Loucy (cell line): ENCODE data around the gene LRRC10B.

ENCODE experiments used
- H2AFZ ChIP-seq: fragments of 200-600 bp; sonication (generic); 2 replicates; pipeline ENCODE4 v1.6.0; 2016; ENCODE audit warnings: antibody characterized with exemption, mild to moderate bottlenecking, low read length, moderate library complexity
- H3F3A ChIP-seq: fragments of 200-600 bp; 2 replicates; pipeline ENCODE4 v1.6.0; 2016; ENCODE audit warnings: antibody characterized with exemption, low read depth, mild to moderate bottlenecking
- H3K27me3 ChIP-seq: fragments of 200-600 bp; sonication (generic); 2 replicates; pipeline ENCODE4 v1.6.1; 2014; ENCODE audit warnings: low read length, mild to moderate bottlenecking; ENCODE audit not compliant: insufficient read depth, poor library complexity, severe bottlenecking
- H3K36me3 ChIP-seq: fragments of 200-600 bp; sonication (generic); 2 replicates; pipeline ENCODE4 v1.6.1; 2016; ENCODE audit warnings: low read length; ENCODE audit not compliant: insufficient read depth
- H3K4me1 ChIP-seq: fragments of 200-600 bp; sonication (generic); 2 replicates; pipeline ENCODE4 v1.5.1; 2014; ENCODE audit warnings: low read length, mild to moderate bottlenecking; ENCODE audit not compliant: insufficient read depth, poor library complexity, severe bottlenecking
- H3K4me2 ChIP-seq: fragments of 200-600 bp; sonication (generic); 2 replicates; pipeline ENCODE4 v1.6.0; 2014; ENCODE audit warnings: antibody characterized with exemption, low read length, low read depth, mild to moderate bottlenecking; ENCODE audit not compliant: poor library complexity, severe bottlenecking
- H3K4me3 ChIP-seq: fragments of 200-600 bp; sonication (generic); 2 replicates; pipeline ENCODE4 v1.5.1; 2014; ENCODE audit warnings: low read length, mild to moderate bottlenecking, mixed read lengths; ENCODE audit not compliant: poor library complexity, severe bottlenecking
- H3K79me2 ChIP-seq: fragments of 200-600 bp; sonication (generic); 2 replicates; pipeline ENCODE4 v1.6.1; 2014; ENCODE audit warnings: low read length; ENCODE audit not compliant: insufficient read depth
- H3K9ac ChIP-seq: fragments of 200-600 bp; sonication (generic); 2 replicates; pipeline ENCODE4 v1.6.0; 2014; ENCODE audit warnings: mild to moderate bottlenecking, low read depth, low read length, moderate library complexity; ENCODE audit not compliant: poor library complexity, severe bottlenecking
- H3K9me2 ChIP-seq: fragments of 200-600 bp; sonication (generic); replicated peaks from 2 replicates; pipeline ENCODE4 v1.6.1; 2016; ENCODE audit warnings: low read depth, low read length, mixed read lengths
- H3K9me3 ChIP-seq: fragments of 200-600 bp; sonication (generic); 2 replicates; pipeline ENCODE4 v1.6.1; 2014; ENCODE audit warnings: mild to moderate bottlenecking, antibody characterized with exemption, low read length, low read depth; ENCODE audit not compliant: insufficient read depth
- H4K20me1 ChIP-seq: fragments of 200-600 bp; sonication (generic); 2 replicates; pipeline ENCODE4 v1.6.0; 2014; ENCODE audit warnings: antibody characterized with exemption, low read length, mild to moderate bottlenecking; ENCODE audit not compliant: insufficient read depth, poor library complexity, severe bottlenecking
- EZH2phosphoT487 ChIP-seq: fragments of 200-600 bp; IDR thresholded peaks from 2 replicates; pipeline ENCODE4 v1.6.1; 2018; ENCODE audit warnings: antibody characterized with exemption, mild to moderate bottlenecking, moderate library complexity, borderline replicate concordance
- TF ChIP-seq, protein P1 (sequence below): fragments of 200-600 bp; sonication (generic); conservative IDR thresholded peaks from 2 replicates; pipeline ENCODE4 v1.5.1; 2014; ENCODE audit warnings: mild to moderate bottlenecking, antibody characterized with exemption, low read length

LRRC10B gene

DNA sequence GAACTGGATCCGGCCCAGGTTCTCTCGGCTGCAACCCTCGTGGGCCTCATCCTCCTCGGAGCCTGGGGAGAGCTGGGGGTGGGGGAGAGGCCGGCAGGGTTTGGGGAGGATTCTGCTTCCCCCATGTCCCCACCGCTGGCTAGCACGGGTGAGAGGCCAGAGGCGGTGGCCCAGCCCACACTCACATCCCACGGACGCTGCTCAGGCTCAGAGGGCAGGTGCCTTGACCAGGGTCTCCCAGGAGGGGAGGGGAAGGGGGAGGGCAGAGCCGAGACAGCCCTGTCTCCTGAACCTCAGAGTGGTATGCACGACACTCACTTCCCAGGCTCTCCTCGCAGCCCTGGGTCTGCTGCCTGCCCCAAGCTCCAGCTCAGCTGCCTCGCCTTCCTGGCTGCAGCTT, 19.6 kb downstream of the LRRC10B start:
- Histone ChIP-seq H4K20me1 (no peaks in the 10 kb centered on the region), H3K9me2 (no peaks in the 10 kb centered on the region), H3F3A (no peaks in the 10 kb centered on the region), H3K9ac (no peak overlapping the region), H3K4me1 (no peaks in the 10 kb centered on the region), H3K4me2 (no peak overlapping the region), H3K36me3 (no peaks in the 10 kb centered on the region), H2AFZ (no peak overlapping the region), H3K27me3 (no peaks in the 10 kb centered on the region), H3K79me2 (no peaks in the 10 kb centered on the region), H3K4me3 (no peak overlapping the region), H3K9me3 (no peaks in the 10 kb centered on the region)
- TF ChIP-seq, protein P1, sequence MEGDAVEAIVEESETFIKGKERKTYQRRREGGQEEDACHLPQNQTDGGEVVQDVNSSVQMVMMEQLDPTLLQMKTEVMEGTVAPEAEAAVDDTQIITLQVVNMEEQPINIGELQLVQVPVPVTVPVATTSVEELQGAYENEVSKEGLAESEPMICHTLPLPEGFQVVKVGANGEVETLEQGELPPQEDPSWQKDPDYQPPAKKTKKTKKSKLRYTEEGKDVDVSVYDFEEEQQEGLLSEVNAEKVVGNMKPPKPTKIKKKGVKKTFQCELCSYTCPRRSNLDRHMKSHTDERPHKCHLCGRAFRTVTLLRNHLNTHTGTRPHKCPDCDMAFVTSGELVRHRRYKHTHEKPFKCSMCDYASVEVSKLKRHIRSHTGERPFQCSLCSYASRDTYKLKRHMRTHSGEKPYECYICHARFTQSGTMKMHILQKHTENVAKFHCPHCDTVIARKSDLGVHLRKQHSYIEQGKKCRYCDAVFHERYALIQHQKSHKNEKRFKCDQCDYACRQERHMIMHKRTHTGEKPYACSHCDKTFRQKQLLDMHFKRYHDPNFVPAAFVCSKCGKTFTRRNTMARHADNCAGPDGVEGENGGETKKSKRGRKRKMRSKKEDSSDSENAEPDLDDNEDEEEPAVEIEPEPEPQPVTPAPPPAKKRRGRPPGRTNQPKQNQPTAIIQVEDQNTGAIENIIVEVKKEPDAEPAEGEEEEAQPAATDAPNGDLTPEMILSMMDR = no peak
- TF ChIP-seq EZH2phosphoT487 = no peak

DNA sequence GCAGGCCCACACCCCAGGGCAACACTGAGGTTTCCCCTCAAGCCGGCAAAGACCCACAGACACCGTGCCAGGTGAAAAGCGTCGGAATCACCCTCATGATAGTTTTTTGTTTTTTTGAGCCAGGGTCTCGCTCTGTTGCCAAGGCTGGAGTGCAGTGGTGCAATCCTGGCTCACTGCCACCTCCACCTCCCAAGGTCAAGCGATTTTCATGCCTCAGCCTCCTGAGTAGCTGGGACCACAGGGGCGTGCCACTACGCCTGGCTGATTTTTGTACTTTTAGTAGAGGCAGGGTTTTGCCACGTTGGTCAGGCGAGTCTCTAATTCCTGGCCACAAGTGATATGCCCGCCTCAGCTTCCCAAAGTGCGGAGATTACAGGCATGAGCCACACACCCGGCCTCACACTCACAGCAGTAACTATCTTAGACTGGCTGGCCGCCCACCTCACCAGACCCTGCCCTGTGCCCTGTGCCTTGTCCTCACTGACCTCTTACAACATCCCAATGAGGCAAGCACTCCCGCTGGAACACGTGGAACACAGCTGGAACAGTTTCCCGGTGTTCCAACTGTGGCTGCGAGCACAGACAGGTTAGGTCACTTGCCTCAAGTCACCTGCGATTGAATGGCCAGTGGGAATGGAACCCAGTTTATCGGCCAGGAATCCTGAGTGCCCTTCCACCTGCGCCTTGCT, 21.1 kb downstream of the LRRC10B start:
- no peak overlapping the region for H2AFZ ChIP-seq
- no peaks in the 10 kb centered on the region for H3F3A ChIP-seq
- no peaks in the 10 kb centered on the region for H3K79me2 ChIP-seq
- H3K4me3 ChIP-seq = no peak overlapping the region
- no peaks in the 10 kb centered on the region for H4K20me1 ChIP-seq
- no peak overlapping the region for H3K4me2 ChIP-seq
- H3K9me2 ChIP-seq = no peaks in the 10 kb centered on the region
- TF ChIP-seq, protein P1 = no peak
- TF ChIP-seq EZH2phosphoT487 = no peak
- no peaks in the 10 kb centered on the region for H3K4me1 ChIP-seq
- no peaks in the 10 kb centered on the region for H3K27me3 ChIP-seq
- no peaks in the 10 kb centered on the region for H3K9me3 ChIP-seq
- no peak overlapping the region for H3K9ac ChIP-seq
- H3K36me3 ChIP-seq = no peaks in the 10 kb centered on the region

DNA sequence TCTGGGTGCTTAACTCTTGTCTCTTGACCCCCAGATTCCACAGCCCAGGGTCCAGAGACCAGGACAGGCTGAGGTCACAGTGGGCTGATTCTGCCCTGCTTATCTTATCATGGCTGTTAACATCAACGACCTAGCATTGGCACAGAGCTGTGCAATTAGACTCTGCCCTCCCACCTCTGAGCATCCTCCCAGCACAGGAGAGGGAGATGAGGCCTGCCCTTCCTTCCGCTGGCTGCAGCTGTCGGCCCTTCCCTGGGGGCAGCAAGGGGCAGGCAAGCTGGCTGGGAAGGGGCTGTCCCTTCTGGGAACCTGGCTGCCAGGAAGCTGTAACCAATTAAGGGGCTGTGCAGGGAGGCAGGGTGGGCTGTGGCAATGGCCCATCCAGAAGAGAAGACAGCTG, 22.5 kb downstream of the LRRC10B start:
- Histone ChIP-seq H3K4me2 (no peak overlapping the region), H3K9ac (no peak overlapping the region), H3K79me2 (no peaks in the 10 kb centered on the region), H4K20me1 (no peaks in the 10 kb centered on the region), H3K36me3 (no peaks in the 10 kb centered on the region), H3F3A (no peaks in the 10 kb centered on the region), H3K9me2 (no peaks in the 10 kb centered on the region), H3K4me3 (no peak overlapping the region), H3K4me1 (no peaks in the 10 kb centered on the region), H2AFZ (no peak overlapping the region), H3K9me3 (no peaks in the 10 kb centered on the region), H3K27me3 (no peaks in the 10 kb centered on the region)
- TF ChIP-seq, protein P1 = no peak
- no peak for TF ChIP-seq EZH2phosphoT487
